Loucy (cell line): ENCODE measurements around the gene ADCY10.
"Not testable (repeated sequence)": the region's sequence is repeated elsewhere in the genome, so short reads cannot be mapped to it uniquely, and the experiment has no call there.

Experiments
- CTCF ChIP-seq: fragments of 200-600 bp; sonication (generic); conservative IDR thresholded peaks from 2 replicates; pipeline ENCODE4 v1.5.1; 2014; ENCODE audit warnings: mild to moderate bottlenecking, antibody characterized with exemption, low read length
- EZH2phosphoT487 ChIP-seq: fragments of 200-600 bp; IDR thresholded peaks from 2 replicates; pipeline ENCODE4 v1.6.1; 2018; ENCODE audit warnings: antibody characterized with exemption, mild to moderate bottlenecking, moderate library complexity, borderline replicate concordance

GRCh38 chr1:167863191-167863920, 50.6 kb downstream of the ADCY10 start:
- TF ChIP-seq CTCF, EZH2phosphoT487: not testable (repeated sequence)
